NOMO-1 treated with dmso at 0.1 percent for 144 hours (cell line): ENCODE results near the gene ARSG.
"Not testable (repeated sequence)": the region's sequence is repeated elsewhere in the genome, so short reads cannot be mapped to it uniquely, and the experiment has no call there.

Experiments
- DNase-seq: peaks from one replicate; lab custom pipeline; 2025; ENCODE audit not compliant: unreplicated experiment; lab: John Stamatoyannopoulos, UW

Gene ARSG

GRCh38 chr17:68276339-68276738 lies 15.0 kb upstream of the ARSG start:
- not testable (repeated sequence) for DNase-seq

GRCh38 chr17:68277807-68278206 lies 13.5 kb upstream of the ARSG start:
- DNase-seq = no peak

DNA sequence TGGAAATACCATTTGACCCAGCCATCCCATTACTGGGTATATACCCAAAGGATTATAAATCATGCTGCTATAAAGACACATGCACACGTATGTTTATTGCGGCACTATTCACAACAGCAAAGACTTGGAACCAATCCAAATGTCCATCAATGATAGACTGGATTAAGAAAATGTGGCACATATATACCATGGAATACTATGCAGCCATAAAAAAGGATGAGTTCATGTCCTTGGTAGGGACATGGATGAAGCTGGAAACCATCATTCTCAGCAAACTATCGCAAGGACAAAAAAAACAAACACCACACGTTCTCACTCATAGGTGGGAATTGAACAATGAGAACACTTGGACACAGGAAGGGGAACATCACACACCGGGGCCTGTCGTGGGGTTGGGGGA lies 9.3 kb upstream of the ARSG start:
- not testable (repeated sequence) for DNase-seq

DNA sequence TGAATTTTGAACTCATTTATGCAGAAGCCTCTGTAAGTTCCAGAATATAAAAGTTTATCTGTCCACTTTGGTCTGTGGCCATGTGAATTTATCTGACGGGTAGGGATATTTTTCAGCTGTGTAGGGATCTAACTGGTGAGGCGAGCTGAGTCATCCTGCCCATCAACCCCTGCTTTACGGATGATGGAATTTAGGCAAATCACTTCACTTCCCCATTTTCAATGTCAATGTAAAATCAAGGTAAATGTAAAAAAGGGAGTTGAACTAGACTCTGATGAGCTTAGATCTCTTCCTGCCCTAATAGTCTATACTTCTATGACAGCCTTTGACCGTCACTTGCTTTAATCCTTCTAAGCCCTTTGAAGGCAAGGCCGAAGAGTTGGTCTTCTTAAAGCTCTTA lies 2.9 kb upstream of the ARSG start:
- peak; percentile 29 for DNase-seq

GRCh38 chr17:68288804-68289203 lies 2.5 kb upstream of the ARSG start:
- DNase-seq = peak; percentile 25

DNA sequence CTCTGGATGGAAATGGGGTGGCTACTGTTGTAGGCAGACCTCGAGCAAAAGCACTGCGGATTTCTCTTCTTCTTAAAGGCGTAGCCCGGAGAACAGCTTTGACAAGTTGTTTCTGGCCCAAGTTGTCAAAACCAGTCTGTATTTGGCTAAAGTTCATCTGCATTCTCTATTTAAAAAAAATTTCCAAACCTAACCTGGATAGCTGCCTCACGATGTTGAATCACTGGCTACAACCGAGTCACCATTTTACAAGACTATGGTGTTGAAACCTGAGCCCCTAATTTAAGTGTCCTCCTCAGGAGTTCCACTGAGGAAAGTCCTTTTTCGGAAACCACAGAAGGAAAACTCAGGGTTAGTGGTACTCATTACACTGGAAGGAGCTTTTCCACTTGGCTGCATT lies 1.8 kb upstream of the ARSG start:
- no peak for DNase-seq

DNA sequence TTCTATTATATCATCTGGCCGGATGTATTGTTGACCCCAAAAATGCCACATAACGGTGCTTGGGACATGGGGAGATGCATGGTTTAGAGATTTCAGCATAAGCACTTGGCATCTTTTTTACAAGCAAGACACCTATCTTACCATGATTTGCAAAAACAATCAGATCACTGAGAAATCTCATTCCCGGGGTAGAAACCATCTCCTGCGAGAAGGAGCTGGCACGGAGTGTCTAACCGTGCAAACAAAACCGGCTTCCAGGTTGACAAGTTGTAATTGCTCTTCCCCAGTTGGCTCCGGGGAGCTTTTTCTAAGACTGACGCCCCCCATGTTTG lies 1.4 kb upstream of the ARSG start:
- no peak for DNase-seq

GRCh38 chr17:68290268-68290954 lies 884 bp upstream of the ARSG start:
- DNase-seq = peak; percentile 25

DNA sequence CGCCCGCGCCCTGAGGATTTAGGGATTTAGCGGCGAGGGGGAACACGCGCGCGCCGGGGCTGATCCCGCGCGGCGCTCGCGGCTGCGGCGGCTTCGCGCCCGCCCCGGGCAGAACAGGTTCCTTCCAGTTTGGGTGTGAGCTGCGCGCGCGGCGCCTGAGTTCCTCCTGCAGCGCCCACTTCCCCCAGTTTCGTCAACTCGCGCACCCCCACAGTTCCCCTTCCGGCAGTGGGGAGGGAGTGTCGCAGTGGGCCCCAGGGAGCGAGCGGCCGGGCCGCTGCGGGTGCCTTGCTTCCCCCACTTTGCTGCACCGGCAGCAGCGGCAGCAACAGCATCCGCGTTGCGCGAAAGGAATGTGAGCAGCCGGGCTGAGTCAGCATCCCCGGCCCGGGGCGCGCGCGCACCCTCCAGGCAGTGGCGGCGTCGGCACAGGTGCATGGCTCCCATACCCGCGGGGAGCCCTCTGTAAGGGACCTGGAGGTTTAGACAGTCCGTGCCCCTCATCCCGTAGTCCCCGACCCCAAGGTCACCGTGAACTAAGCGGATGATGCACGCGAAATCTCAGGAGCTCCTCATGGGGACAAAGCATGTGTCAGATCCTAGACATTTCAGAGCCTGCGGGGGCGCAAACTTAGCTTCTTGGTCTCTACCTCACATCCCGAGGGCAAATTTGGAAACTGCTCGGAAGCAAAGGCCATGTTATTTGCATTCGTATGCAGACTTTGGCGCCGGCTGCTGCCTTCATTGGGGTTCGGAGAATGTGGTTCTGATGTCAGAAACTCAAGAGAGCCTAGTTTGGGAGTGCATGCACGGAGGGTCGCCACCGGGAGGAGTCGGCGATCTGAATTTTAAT lies 767 bp downstream of the ARSG start:
- peak; percentile 97 for DNase-seq

GRCh38 chr17:68292689-68293040 lies 1.4 kb downstream of the ARSG start:
- DNase-seq = no peak

DNA sequence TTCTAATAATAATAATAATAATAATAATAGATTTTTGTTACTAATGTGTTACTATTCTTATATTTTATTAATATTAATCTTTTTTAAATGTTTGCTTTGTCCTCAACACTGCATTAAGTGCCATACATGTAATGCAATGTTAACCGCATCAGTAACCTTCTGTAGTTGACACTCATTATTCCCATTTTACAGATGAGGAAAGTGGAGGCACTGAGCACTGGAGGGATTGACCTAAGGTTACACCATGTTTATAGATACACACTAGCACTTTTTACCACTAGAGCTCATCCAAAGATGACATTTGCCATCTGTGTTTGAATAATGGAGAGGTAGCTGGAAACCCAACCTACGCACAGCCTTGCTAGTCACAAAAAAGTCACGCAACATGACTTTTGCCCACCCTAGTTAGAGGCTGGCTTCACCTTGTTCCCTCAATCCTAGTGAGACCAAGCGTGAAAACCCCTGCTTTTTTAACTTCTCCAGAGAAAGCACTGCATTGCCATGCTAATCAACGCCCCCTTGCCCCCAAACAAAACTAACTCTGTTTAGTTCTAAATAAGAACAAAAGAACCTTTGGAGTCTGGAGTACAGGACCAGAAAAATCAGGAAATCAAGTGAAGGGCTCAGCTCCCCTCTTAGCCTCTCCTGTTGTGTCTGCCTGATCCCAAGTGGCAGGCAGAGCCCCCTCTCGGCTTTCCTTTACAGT lies 2.3 kb downstream of the ARSG start:
- no peak for DNase-seq

- DNase-seq = no peak
Observed at GRCh38 chr17:68294196-68294555, 2.9 kb downstream of the ARSG start.

GRCh38 chr17:68294617-68295016 lies 3.3 kb downstream of the ARSG start:
- no peak for DNase-seq

GRCh38 chr17:68295086-68295485 lies 3.8 kb downstream of the ARSG start:
- no peak for DNase-seq

DNA sequence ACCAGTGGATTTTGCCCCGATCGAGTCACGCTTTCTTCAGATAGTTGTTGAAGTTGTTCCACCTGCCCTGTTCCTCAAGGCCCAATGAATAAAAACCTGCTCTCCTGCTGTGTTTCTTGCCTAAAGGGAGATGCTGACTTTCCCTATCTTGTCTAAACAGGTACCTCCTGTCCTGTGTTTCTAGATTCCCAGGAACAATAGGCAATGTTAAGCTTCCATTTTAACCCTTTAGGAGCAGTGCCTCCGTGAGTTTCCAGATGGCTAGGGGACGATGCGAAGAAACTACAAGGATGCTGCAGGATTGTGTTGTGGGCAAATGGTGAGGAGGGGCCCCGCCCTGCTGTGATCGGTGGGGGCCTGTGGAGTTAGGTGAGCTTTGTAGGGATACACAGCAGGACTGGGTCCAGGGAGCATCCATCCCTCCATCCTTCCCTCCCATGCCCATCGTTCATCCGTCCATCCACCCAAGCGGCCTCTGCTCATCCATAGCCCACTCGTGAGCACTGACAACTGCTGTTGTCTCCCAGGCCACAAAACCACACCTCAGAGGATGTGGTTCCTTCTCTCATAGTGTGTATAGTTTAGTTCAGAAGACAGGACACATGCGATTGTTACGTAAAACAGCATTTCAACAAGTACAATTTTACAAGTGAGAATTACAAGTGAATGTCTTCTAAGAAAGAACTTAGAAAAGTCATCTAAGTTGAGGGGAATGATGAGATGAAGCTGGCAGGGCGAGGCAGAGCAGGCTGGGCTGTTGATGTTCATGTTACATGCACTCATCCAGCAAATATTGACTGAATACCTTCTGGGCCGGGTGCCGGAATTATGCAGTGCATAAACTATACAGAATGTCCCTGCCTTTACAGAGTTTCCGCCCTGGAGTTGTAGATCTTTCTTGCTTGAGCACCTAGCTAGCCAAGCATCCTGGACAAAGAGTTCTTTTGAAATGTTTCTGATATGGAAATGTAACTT lies 5.2 kb downstream of the ARSG start:
- peak; percentile 29 for DNase-seq

GRCh38 chr17:68297195-68297594 lies 5.9 kb downstream of the ARSG start:
- DNase-seq = peak; percentile 40

- no peak for DNase-seq
Observed at GRCh38 chr17:68298601-68299000, 7.3 kb downstream of the ARSG start.

DNA sequence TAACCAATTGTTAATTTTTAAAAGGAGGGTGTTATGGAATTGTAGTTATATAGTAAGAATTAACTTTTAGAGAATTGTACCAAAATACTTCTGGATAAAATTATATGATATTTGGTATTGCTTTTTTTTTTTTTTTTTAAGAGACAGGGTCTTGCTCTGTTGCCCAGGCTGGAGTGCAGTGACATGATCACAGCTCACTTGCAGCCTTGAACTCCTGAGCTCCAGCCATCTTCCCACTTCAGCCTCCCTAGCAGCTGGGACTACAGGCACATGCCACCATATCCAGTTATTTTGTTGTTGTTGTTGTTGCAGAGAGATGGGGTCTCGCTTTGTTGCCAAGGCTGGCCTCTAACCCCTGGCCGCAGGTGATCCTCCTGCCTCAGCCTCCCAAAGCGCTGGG lies 8.5 kb downstream of the ARSG start:
- no peak for DNase-seq

DNA sequence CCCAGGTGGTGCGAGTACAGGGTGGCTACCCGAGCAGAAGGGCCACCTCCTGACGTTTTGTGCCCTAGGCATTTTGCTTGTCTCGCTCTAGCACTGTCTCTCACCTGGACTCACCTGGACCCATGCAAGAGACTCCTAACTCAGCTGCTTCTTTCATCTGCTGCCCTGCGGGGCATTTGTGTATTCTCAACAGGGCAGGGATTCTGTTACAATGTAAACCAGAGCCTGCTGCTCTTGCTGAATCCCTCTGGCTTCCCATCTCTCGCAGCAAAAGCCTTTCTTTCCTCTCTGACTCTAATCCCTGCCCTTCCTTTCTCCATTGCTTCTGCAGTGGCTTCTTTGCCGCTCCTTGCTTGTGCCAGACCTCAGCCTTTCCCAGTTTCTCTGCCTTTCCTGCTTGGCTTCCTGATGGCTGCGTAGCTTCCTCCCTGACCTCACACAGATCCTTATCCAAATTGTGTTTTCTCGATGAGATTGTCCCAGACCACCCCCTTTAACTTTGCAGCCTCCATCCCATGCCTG lies 10.2 kb downstream of the ARSG start:
- DNase-seq = no peak

DNA sequence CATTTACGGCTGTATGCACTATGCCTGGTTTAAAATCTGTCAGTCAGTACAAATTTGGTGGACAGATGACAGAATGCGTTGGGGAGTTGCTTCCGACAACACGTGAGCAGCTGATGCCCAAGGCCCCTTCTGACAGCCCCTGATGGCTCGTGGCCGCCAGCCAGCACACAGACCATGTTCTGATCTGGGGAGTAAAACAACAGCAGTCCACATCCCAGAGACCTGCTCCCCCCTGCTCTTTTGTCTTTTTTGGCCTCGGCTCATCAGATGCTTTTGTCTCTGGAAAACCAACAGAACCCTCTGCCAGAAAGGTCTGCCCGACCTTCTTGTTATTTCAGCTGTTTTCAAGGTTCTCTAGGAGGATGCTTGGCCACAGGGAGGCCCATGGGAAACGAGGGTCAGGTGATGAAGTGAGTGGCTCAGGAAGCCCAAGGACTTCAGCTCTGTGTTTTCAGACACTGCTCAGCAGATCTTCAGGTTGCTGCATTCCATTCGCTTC lies 10.8 kb downstream of the ARSG start:
- no peak for DNase-seq

GRCh38 chr17:68302666-68303065 lies 11.4 kb downstream of the ARSG start:
- no peak for DNase-seq
